Measurements from ENCODE around the gene DDIAS.
"Not testable (repeated sequence)": the region's sequence is repeated elsewhere in the genome, so short reads cannot be mapped to it uniquely, and the experiment has no call there.

Gene DDIAS

GRCh38 chr11:82922396-82923173 lies 21.0 kb downstream of the DDIAS start:
- DNase-seq = not testable (repeated sequence)

GRCh38 chr11:82924522-82925224 lies 23.1 kb downstream of the DDIAS start:
- DNase-seq = no peak

- DNase-seq = peak in 1 of 2 experiments; percentile 15
Observed at GRCh38 chr11:82927264-82927880, 25.8 kb downstream of the DDIAS start.

GRCh38 chr11:82929121-82929520 lies 27.6 kb downstream of the DDIAS start:
- no peak for DNase-seq

- DNase-seq = no peak
Observed at GRCh38 chr11:82930229-82930628, 28.7 kb downstream of the DDIAS start.

- DNase-seq = no peak
Observed at GRCh38 chr11:82930734-82931133, 29.2 kb downstream of the DDIAS start.

GRCh38 chr11:82932564-82932963 lies 31.0 kb downstream of the DDIAS start:
- no peak for DNase-seq

- DNase-seq = no peak
Observed at GRCh38 chr11:82936261-82936660, 34.7 kb downstream of the DDIAS start.

- no peak for DNase-seq
Observed at GRCh38 chr11:82937554-82937953, 36.0 kb downstream of the DDIAS start.

- DNase-seq = no peak
Observed at GRCh38 chr11:82939456-82939855, 37.9 kb downstream of the DDIAS start.

GRCh38 chr11:82942376-82942775 lies 40.8 kb downstream of the DDIAS start:
- DNase-seq = no peak

GRCh38 chr11:82943430-82943829 lies 41.9 kb downstream of the DDIAS start:
- DNase-seq = not testable (repeated sequence)

GRCh38 chr11:82944198-82944597 lies 42.7 kb downstream of the DDIAS start:
- no peak for DNase-seq

- DNase-seq = not testable (repeated sequence)
Observed at GRCh38 chr11:82945041-82945440, 43.5 kb downstream of the DDIAS start.

GRCh38 chr11:82945682-82946081 lies 44.1 kb downstream of the DDIAS start:
- DNase-seq = no peak

GRCh38 chr11:82949352-82949751 lies 47.8 kb downstream of the DDIAS start:
- no peak for DNase-seq

- not testable (repeated sequence) for DNase-seq
Observed at GRCh38 chr11:82950502-82950901, 49.0 kb downstream of the DDIAS start.

- DNase-seq = not testable (repeated sequence)
Observed at GRCh38 chr11:82955736-82956453, 54.4 kb downstream of the DDIAS start.

- DNase-seq = no peak
Observed at GRCh38 chr11:82959987-82960778, 58.6 kb downstream of the DDIAS start.

GRCh38 chr11:82960779-82961143 lies 59.2 kb downstream of the DDIAS start:
- peak in 1 of 2 experiments; percentile 80 for DNase-seq

GRCh38 chr11:82962021-82962420 lies 60.5 kb downstream of the DDIAS start:
- not testable (repeated sequence) for DNase-seq

- no peak for DNase-seq
Observed at GRCh38 chr11:82967381-82967780, 65.8 kb downstream of the DDIAS start.
